NB4 (cell line): Measurements from ENCODE around the gene PTPN23.

ENCODE experiments used
- CTCF ChIP-seq: IDR thresholded peaks from one replicate; pipeline ENCODE4 v1.5.1; 2012; ENCODE audit warnings: low read depth, low read length
- MYC ChIP-seq: IDR thresholded peaks from 2 replicates; pipeline ENCODE4 v1.6.1; 2011; ENCODE audit warnings: low read depth, low read length
- POLR2A ChIP-seq: IDR thresholded peaks from 2 replicates; pipeline ENCODE4 v1.6.1; 2011; ENCODE audit warnings: mild to moderate bottlenecking; ENCODE audit not compliant: insufficient read length; ENCODE audit errors: extremely low read depth
- TF ChIP-seq, protein P1 (sequence below): IDR thresholded peaks from 2 replicates; pipeline ENCODE4 v1.6.1; 2011; ENCODE audit warnings: low read depth, low read length

GRCh38 chr3:47366833-47367232 lies 14.0 kb upstream of the PTPN23 start:
- TF ChIP-seq CTCF (no peak), MYC (no peak), POLR2A (no peak)
- TF ChIP-seq, protein P1, sequence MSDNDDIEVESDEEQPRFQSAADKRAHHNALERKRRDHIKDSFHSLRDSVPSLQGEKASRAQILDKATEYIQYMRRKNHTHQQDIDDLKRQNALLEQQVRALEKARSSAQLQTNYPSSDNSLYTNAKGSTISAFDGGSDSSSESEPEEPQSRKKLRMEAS, result no peak
